SK-N-SH treated with all-trans-retinoic acid at 6 μM for 48 hours (cell line): ENCODE results near the gene CRCP.
"Not testable (repeated sequence)": the region's sequence is repeated elsewhere in the genome, so short reads cannot be mapped to it uniquely, and the experiment has no call there.

Source experiments
- ESRRG ChIP-seq: fragments of 250-450 bp; sonication (Bioruptor Pico); IDR thresholded peaks from 2 replicates; pipeline ENCODE4 v1.6.1; 2021; ENCODE audit warnings: mild to moderate bottlenecking
- GLIS3 ChIP-seq: fragments of 250-450 bp; sonication (Bioruptor Pico); IDR thresholded peaks from 2 replicates; pipeline ENCODE4 v1.5.0; 2020; ENCODE audit warnings: mild to moderate bottlenecking, moderate library complexity
- ZFP30 ChIP-seq: fragments of 450-650 bp; formaldehyde crosslinking; IDR thresholded peaks from 2 replicates; pipeline ENCODE4 v1.5.0; 2022; ENCODE audit warnings: mild to moderate bottlenecking, moderate library complexity

DNA sequence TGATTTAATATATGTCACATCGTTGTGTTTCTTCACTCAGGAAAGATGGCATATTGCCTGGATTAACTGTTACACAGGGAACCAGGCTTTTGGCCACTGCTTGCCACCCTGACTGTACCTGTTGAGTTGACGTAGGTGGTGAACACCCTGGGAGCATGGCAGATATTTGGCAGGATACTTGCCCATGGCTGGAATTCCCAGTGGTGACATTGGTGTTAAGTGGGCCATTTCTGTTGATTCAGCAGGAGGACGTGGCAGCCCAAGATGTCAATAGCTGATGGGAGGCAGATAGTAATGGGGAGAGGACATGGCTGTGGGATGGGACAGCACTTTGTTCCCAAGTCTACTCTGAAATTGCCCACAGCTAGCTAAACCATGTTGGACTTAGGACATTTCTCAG, 12.5 kb downstream of the CRCP start:
- not testable (repeated sequence) for TF ChIP-seq GLIS3; ESRRG; ZFP30 (CRISPR knock-in tag)
